HG03521 (cell line): ENCODE results near the gene ZFP62.
"Not testable (repeated sequence)": the region's sequence is repeated elsewhere in the genome, so short reads cannot be mapped to it uniquely, and the experiment has no call there.

Source experiments
- ATAC-seq: cut with Tn5 transposase; IDR thresholded peaks from one replicate; pipeline ENCODE4 v1.9.1; 2021; ENCODE audit warnings: mild to moderate bottlenecking, moderate library complexity; ENCODE audit not compliant: unreplicated experiment

ZFP62 gene

GRCh38 chr5:180860887-180861822 lies at the start of gene ZFP62:
Gene ZFP62, minus strand, starts transcription at chr5:180861276. Its CDS starts 57 bp downstream, at chr5:180861219.
- peak; percentile 87 for ATAC-seq

- ATAC-seq: no peak
Observed at GRCh38 chr5:180910735-180911134, 49.7 kb upstream of the ZFP62 start.

- ATAC-seq: no peak
Observed at GRCh38 chr5:180910182-180910581, 49.1 kb upstream of the ZFP62 start.

- no peak for ATAC-seq
Observed at GRCh38 chr5:180909782-180910181, 48.7 kb upstream of the ZFP62 start.

GRCh38 chr5:180908998-180909731 lies 48.1 kb upstream of the ZFP62 start:
- ATAC-seq: no peak

GRCh38 chr5:180908400-180908799 lies 47.3 kb upstream of the ZFP62 start:
- ATAC-seq: no peak

GRCh38 chr5:180901319-180902009 lies 40.4 kb upstream of the ZFP62 start:
- no peak for ATAC-seq

GRCh38 chr5:180900178-180900577 lies 39.1 kb upstream of the ZFP62 start:
- ATAC-seq: no peak

GRCh38 chr5:180898621-180899246 lies 37.7 kb upstream of the ZFP62 start, which contains the start of gene BTNL8:
Gene BTNL8, plus strand, starts transcription at chr5:180899159. Its CDS starts 152 bp downstream, at chr5:180899311.
- ATAC-seq: no peak

- ATAC-seq: not testable (repeated sequence)
Observed at GRCh38 chr5:180895330-180895729, 34.3 kb upstream of the ZFP62 start.

- no peak for ATAC-seq
Observed at GRCh38 chr5:180889381-180889780, 28.3 kb upstream of the ZFP62 start.

GRCh38 chr5:180885845-180886529 lies 24.9 kb upstream of the ZFP62 start:
- not testable (repeated sequence) for ATAC-seq

GRCh38 chr5:180875860-180876426 lies 14.9 kb upstream of the ZFP62 start:
- no peak for ATAC-seq

GRCh38 chr5:180874804-180875582 lies 13.9 kb upstream of the ZFP62 start:
- ATAC-seq: no peak

- ATAC-seq: no peak
Observed at GRCh38 chr5:180873615-180874520, 12.8 kb upstream of the ZFP62 start.

GRCh38 chr5:180872419-180872818 lies 11.3 kb upstream of the ZFP62 start:
- ATAC-seq: no peak

- ATAC-seq: no peak
Observed at GRCh38 chr5:180870276-180871068, 9.4 kb upstream of the ZFP62 start.
